ENCODE data around the gene CCN6. TPM values are rescaled to one million over a fixed set of nuclear protein-coding genes. Genes with fewer than 3 reads are reported as not detected.

The CCN6 gene
- total RNA-seq, 2 donors from 2014 or later, result not detected

DNA sequence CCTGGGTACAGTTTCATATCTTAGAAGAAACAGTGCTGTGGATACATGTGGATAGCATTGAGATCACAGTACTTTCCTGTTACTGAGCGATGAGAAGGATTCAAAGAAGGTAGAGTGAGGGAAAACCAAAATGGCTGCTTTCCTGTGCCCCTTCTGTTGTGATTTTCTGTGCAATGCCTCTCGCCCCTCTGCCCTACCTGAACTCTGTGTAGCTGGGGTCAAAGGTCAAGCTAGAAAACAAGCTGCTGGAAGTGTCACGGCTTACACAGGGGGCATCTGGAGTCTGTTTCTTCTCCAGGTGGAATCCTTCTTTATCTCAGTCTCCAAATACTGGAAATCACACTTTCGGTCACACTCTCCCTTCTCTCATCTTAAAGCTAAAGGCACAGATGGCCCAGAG is 27.0 kb upstream of the CCN6 start:
- Mint-ChIP-seq H3K27ac (no peak overlapping the region), H3K4me3 (no peak overlapping the region), H3K27me3 (ENCODE audit: insufficient read depth) (peaks cover 40% of the 10 kb centered on the region), H3K4me1 (peaks cover 13% of the 10 kb centered on the region), H3K36me3 (ENCODE audit: low read depth) (no peaks in the 10 kb centered on the region), H3K9me3 (peaks cover 12% of the 10 kb centered on the region)
- DNase-seq, result no peak
- no peak overlapping the region for H3K27ac ChIP-seq (ENCODE audit: low read depth, low read length)
- H3K4me1 ChIP-seq (ENCODE audit: control insufficient read depth, insufficient read depth, low read length), result no peaks in the 10 kb centered on the region
- 86 to 91% methylated on average over 3 to 4 of the region's 4 CpGs for WGBS, 2 experiments (ENCODE audit: insufficient coverage in 1 of 2, insufficient read length in 1 of 2)
- no peak overlapping the region for H3K9ac ChIP-seq (ENCODE audit: extremely low read depth, low read length, poor library complexity, severe bottlenecking)
- H3K4me3 ChIP-seq (ENCODE audit: low read length), result no peak overlapping the region
- H3K27me3 ChIP-seq (ENCODE audit: control insufficient read depth, insufficient read depth, low read length, poor library complexity, severe bottlenecking), result peaks cover 40% of the 10 kb centered on the region
- H3K9me3 ChIP-seq (ENCODE audit: control insufficient read depth, low read length), result peaks cover 11% of the 10 kb centered on the region
- TF ChIP-seq, protein P1, sequence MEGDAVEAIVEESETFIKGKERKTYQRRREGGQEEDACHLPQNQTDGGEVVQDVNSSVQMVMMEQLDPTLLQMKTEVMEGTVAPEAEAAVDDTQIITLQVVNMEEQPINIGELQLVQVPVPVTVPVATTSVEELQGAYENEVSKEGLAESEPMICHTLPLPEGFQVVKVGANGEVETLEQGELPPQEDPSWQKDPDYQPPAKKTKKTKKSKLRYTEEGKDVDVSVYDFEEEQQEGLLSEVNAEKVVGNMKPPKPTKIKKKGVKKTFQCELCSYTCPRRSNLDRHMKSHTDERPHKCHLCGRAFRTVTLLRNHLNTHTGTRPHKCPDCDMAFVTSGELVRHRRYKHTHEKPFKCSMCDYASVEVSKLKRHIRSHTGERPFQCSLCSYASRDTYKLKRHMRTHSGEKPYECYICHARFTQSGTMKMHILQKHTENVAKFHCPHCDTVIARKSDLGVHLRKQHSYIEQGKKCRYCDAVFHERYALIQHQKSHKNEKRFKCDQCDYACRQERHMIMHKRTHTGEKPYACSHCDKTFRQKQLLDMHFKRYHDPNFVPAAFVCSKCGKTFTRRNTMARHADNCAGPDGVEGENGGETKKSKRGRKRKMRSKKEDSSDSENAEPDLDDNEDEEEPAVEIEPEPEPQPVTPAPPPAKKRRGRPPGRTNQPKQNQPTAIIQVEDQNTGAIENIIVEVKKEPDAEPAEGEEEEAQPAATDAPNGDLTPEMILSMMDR (conservative IDR thresholded peaks at IDR 0.05), result no peak
- no peaks in the 10 kb centered on the region for H3K36me3 ChIP-seq (ENCODE audit: control insufficient read depth, insufficient read depth, low read length)

DNA sequence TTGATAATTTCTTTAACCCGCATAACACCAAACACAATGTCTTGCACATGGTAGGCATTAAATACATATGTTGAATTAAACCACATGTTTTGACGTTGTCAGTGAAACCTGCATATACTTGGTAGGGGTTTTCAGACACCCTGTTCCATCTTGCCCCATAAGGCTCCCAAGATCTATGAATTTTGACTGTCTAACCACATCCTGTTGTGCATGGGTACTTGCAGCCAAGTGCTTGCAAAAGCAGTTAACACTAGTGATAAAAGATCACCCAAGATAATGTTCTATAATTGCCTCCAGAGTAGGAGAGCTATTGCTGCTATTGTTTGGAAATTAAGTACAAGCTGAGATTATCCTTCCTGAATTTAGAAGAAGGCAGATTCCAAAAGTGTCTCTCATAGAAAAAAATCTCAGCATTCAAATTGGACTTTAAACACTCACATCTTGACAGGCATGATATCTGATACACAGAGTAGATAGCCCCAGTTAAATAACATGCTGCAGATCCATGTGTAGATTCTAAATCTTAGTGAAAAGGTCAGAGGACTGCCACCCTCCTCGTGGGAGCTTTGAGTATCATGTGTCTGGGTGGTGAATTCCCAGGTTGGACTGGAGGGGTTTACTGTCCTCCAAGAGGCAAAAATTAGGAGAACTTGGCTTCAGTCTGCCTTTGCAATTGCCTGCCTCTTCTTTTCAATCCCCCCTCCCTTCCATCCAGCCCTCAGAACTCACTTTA is 25.8 kb upstream of the CCN6 start:
- no peaks in the 10 kb centered on the region for H3K36me3 Mint-ChIP-seq (ENCODE audit: low read depth)
- DNase-seq, result no peak

DNA sequence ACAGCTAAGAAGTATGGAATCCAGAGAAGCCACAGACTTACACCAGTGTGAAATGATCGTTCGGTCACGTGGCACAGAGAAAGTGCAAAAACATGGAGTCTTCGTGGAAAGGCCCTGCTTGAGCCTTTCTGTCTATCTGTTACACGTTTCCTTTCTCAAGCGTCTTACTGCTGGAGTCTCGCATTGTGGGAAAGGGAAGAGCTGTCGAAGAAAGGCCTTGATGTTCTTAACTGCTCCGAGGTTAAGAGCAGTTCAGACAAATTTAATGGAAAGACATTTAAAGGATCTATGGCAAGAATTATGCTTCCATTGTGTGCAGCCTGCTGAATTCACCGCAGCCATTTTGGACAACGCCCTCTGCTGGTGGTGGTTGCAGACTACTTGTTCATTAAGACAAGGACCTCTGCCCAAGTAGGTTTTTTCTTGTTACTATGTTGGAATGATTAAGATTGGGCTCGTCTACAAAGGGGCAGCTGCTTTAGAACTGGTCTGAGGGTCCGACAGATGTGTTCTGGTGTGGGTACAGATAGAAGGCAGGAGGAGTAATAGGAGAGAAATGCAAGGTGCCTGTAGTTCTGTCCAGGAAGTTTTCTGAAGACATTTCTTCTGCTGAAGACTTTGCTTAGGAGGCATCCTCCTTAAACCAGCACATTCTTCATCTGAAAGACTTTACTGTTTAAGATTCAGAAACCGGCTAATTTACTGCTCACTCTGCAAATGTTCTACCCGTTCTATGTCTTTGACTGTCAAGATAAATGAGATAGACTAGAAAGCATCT is 24.7 kb upstream of the CCN6 start:
- no peak overlapping the region for H3K4me3 Mint-ChIP-seq
- no peaks in the 10 kb centered on the region for H3K36me3 ChIP-seq (ENCODE audit: control insufficient read depth, insufficient read depth, low read length)
- H3K9ac ChIP-seq (ENCODE audit: extremely low read depth, low read length, poor library complexity, severe bottlenecking), result no peak overlapping the region
- H3K4me1 Mint-ChIP-seq, result peaks cover 13% of the 10 kb centered on the region
- no peak overlapping the region for H3K27ac ChIP-seq (ENCODE audit: low read depth, low read length)
- H3K36me3 Mint-ChIP-seq (ENCODE audit: low read depth), result no peaks in the 10 kb centered on the region
- no peak overlapping the region for H3K4me3 ChIP-seq (ENCODE audit: low read length)
- H3K9me3 Mint-ChIP-seq, result peaks cover 4% of the 10 kb centered on the region
- peaks cover 44% of the 10 kb centered on the region for H3K27me3 Mint-ChIP-seq (ENCODE audit: insufficient read depth)
- TF ChIP-seq, protein P1 (conservative IDR thresholded peaks at IDR 0.05), result peak; percentile 91
- WGBS, 2 experiments (ENCODE audit: insufficient coverage in 1 of 2, insufficient read length in 1 of 2), result 71 to 74% methylated on average over 13 to 15 of the region's 15 CpGs
- H3K9me3 ChIP-seq (ENCODE audit: control insufficient read depth, low read length), result peaks cover 3% of the 10 kb centered on the region
- H3K4me1 ChIP-seq (ENCODE audit: control insufficient read depth, insufficient read depth, low read length), result no peaks in the 10 kb centered on the region
- no peak overlapping the region for H3K27ac Mint-ChIP-seq
- H3K27me3 ChIP-seq (ENCODE audit: control insufficient read depth, insufficient read depth, low read length, poor library complexity, severe bottlenecking), result peaks cover 53% of the 10 kb centered on the region
- peak; percentile 92 for DNase-seq

More for the DNA sequence above, 25.8 kb upstream of the CCN6 start:
- Histone ChIP-seq H3K36me3 (ENCODE audit: control insufficient read depth, insufficient read depth, low read length) (no peaks in the 10 kb centered on the region), H3K4me3 (ENCODE audit: low read length) (no peak overlapping the region), H3K27me3 (ENCODE audit: control insufficient read depth, insufficient read depth, low read length, poor library complexity, severe bottlenecking) (peaks cover 50% of the 10 kb centered on the region), H3K27ac (ENCODE audit: low read depth, low read length) (no peak overlapping the region), H3K9me3 (ENCODE audit: control insufficient read depth, low read length) (peaks cover 11% of the 10 kb centered on the region), H3K4me1 (ENCODE audit: control insufficient read depth, insufficient read depth, low read length) (no peaks in the 10 kb centered on the region), H3K9ac (ENCODE audit: extremely low read depth, low read length, poor library complexity, severe bottlenecking) (no peak overlapping the region)
- Mint-ChIP-seq H3K4me1 (peaks cover 13% of the 10 kb centered on the region), H3K27ac (no peak overlapping the region), H3K4me3 (no peak overlapping the region), H3K27me3 (ENCODE audit: insufficient read depth) (peaks cover 43% of the 10 kb centered on the region), H3K9me3 (peaks cover 12% of the 10 kb centered on the region)
- 83 to 100% methylated on average over 3 of the region's 3 CpGs for WGBS, 2 experiments (ENCODE audit: insufficient coverage in 1 of 2, insufficient read length in 1 of 2)
- TF ChIP-seq, protein P1 (conservative IDR thresholded peaks at IDR 0.05), result no peak

All from endodermal cell (in vitro differentiated cells).